Frontal cortex (tissue), 4 donors: ENCODE data around the gene RNU11. TPM values are rescaled to one million over a fixed set of nuclear protein-coding genes. Genes with fewer than 3 reads are reported as not detected.
"Not testable (repeated sequence)": the region's sequence is repeated elsewhere in the genome, so short reads cannot be mapped to it uniquely, and the experiment has no call there.

Experiments used
- DNase-seq, 2 donors: peaks; one replicate each; pipeline ENCODE4 v3.0.0; 2012; ENCODE audit warnings: low spot score in 2 of 2
- FAIRE-seq: peaks from 2 replicates; lab custom pipeline; 2012; peaks lifted over from hg19 to GRCh38; lab: Jason Lieb, UNC
- total RNA-seq: library from RNA; depleted of rRNA; stranded (reverse); fragments of >200 nt; gene quantifications from one replicate; pipeline ENCODE4 v1.2.3, GENCODE V29; 2014
- donor health status: control.
- donor health status: control.
- donor health status: control.

RNU11 gene
- not detected for total RNA-seq

GRCh38 chr1:28648474-28649198 is at the start of gene RNU11:
Gene RNU11 (plus strand): TSS chr1:28648600.
- DNase-seq (peak; percentile 60 to 75), FAIRE-seq (no peak)

DNA sequence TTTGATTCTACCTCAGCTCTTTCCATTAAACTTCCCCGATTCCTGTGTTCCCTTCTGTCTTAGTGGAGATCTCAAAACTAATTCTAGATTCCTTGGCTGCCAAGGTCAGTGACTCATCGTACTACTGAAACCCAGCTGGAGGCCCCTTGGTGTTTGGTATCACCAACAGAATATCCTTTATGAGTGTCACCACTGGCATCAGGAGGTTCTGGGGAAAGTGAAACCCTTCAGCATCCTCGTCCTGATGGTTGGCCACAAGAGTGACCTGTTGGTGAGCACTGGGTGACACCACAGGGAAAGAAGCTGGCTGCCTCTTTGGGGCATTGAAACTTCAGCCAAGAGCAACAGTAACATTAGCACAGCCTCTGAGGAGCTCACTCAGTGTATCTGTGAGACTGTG is 46.7 kb upstream of the RNU11 start:
- FAIRE-seq: no peak
- no peak for DNase-seq

GRCh38 chr1:28602536-28603439 is 45.6 kb upstream of the RNU11 start:
- FAIRE-seq (peak; percentile 75), DNase-seq (peak; percentile 58 to 76)

DNA sequence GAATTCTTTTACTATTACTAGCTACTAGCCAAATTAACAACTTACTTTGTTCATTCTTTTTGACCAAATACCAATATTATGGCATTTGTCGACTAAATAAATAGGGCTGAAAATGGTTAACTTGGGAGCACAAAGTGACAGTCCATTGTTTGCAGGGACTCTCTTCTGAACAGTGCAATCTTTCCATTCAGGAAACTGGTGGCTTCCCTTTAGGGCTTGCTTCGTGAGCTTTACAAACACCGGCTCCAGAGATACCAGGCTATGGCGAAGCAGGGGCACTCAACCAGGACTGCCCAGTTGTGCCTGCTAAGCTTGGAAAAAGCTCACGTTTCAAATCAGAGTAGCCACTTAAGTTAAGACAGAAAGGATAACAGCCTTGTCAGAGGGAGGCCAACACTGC is 44.0 kb upstream of the RNU11 start:
- FAIRE-seq (no peak), DNase-seq (no peak)

- FAIRE-seq: no peak
- no peak for DNase-seq
Observed at GRCh38 chr1:28604962-28605361, 43.4 kb upstream of the RNU11 start.

DNA sequence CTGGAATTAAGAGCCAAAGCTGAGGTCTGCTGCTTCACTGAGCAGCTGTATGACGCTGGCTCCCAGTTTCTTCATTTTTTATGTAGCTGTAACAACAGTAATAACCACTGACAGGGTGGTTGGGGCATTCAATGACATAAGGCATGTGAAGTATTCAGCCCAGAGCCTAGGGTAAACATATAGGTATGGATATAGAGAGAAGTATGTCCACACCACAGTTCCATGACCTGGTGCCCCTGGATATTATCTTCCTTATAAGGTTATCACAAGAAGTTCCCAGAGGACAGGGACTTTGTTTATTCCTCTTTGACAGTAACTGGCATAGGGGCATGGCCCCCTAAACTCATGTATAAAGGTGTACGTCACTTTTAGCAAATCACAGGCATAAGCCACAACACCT is 41.6 kb upstream of the RNU11 start:
- DNase-seq (no peak), FAIRE-seq (no peak)

DNA sequence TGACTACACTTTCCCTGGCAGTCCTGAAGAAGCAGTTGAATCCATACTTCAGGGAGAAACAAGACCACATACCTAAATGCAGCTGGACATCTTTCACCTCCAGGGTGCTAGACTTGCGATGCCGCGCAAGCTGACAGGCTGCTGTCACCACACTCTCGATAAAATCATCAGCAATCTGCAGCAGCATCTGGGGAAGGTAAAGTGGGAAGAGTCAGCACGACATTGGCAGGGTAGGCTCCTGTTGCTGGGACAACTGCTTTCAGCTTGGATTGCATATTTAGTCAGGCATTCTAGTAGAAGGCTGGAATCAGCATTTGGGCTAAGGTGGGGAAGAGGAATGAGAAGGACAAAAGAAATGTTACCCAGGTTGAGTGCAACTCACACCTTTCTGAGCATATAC is 35.2 kb upstream of the RNU11 start:
- DNase-seq: no peak
- FAIRE-seq: no peak

DNA sequence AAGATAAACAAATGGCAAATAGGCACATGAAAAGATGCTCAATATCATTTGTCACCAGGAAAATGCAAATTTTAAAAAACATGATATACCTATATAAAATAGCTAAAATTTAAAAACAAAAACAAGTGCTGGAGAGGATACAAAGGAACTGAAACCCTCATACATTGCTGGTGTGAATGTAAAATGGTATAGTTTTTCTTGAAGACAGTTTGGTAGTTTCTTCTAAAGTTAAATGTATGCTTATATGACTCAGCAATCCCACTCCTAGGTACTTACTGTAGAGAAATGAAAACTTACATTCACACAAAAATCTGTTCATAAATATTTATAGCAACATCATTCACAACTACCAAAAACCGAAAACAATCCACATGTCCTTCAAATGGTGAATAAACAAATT is 16.7 kb upstream of the RNU11 start:
- DNase-seq (no peak), FAIRE-seq (no peak)

DNA sequence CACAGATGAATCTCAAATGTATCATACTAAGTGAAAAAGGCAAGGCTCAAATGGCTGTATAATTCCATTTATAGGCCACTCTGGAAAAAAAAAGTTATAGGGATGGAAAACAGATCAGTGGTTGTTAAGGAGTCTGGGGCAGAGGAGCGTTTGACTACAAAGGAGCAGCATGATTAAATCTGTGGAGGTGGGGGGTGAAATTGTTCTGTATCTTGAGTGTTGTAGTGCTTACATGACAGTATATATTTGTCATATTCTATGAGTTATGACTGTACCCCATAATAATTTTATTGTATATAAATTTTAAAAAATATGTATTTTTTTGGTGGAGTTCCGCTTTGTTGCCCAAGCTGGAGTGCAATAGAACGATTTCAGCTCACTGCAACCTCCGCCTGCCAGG is 15.8 kb upstream of the RNU11 start:
- no peak for FAIRE-seq
- no peak for DNase-seq

GRCh38 chr1:28640766-28641165 is 7.6 kb upstream of the RNU11 start:
- FAIRE-seq (no peak), DNase-seq (no peak)

DNA sequence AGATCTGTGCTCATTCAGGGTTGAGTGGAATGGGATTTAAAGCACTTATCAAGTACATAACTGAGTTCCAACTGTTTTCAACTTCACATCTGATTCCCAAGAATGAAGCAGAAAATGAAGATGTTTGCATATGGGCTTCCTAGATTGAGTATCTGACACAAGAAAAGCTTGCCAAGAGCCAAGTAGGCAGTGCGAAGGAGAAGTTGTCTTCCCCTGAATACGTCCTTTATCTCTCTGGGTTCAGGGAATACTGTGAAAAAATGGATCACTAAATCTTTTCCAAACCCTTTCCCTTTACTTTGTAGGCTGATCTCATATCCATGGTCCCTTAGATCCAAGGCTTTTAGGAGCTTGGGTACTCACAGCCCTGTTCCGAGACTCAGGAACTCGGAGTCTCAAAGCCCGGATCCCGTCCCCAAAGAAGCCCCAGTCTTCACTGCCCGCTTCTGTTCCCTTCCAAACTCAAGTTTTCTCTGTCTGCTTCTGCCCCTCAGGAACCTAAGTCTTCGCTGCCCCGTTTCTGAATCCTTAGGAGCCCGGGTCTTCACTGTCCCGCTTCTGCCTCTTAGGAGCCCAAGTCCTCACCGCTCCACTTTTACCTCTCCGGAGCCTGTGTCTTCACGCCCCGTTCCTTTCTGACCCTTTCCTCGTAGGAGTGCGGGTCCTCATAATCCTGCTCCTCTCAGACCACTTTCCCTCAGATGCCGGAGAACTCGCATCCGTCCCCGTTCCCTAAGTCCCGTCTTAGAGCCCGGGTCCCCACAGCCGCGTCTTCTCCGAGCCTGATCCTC is 6.1 kb upstream of the RNU11 start:
- FAIRE-seq (no peak), DNase-seq (no peak)

DNA sequence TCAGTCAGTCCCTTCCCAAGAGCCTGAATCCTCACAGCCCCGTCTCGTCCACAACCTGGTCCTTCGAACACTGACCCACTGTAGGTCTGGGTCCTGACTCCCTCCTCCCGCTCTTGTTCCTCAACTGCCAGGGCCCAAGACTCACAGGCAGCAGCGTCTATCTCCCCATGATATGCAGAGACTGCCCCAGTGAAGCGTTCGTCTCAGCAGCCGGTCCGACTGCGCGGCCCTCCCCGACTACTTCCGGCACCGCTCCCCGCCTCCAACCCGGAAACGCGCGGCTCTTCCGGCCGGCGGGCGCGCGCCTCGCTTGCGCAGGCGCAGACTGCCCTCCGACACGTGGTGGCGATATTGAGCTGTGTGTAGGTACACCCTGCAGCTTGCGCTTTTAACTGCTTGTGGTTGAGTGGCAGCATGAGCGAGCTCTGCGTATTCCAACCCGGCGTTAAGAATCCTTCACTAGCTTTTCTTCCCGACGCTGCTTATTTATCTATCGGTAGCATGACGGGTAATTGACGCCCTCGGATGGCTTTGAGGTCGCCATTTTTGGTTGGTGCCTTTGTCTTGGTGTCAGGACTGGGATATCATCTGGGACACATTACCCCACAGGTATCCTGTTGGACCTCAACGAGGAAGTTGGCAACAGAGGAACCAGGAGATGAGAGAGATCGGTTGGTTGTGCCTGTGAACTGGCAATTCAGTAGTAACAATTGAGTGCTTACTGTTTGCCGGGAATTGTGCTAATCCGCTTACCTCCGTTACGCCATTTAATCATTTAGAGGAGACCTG is 5.4 kb upstream of the RNU11 start, which contains the start of gene TAF12:
Gene TAF12, minus strand, starts transcription at position 221 of the 789 bp plus-strand sequence. CDS start 20,986 bp downstream, outside the sequence.
- DNase-seq (peak; percentile 82 to 88), FAIRE-seq (no peak)

DNA sequence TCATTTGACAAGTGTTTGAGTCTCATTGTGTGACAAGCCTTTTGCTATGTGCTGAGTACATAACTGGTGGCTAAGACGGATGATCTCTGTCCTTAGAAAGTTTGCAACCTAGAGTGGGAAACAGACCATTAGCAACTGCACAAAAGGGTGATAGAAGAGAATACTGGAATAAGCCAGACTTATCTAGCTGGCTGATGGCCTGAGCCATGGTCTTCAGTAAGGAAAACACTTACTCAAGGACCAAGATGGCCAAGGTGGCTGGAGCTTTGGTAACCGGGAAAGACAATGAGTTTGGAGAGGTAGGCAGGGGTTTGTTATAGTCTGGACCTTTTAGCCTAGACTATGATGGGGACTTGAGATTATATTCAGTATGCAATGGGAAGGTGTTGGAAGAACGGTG is 3.9 kb upstream of the RNU11 start:
- FAIRE-seq: no peak

DNA sequence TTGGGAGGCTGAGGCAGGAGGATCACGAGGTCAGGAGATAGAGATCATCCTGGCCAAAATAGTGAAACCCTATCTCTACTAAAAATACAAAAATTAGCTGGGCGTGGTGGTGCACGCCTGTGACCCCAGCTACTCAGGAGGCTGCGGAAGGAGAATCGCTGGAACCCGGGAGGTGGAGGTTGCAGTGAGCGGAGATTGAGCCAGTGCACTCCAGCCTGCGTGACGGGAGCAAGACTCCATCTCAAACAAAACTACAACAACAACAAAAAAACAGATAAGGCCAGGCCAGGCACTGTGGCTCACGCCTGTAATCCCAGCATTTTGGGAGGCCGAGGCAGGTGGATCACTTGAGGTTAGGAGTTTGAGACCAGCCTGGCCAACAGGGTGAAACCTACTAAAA is 3.0 kb upstream of the RNU11 start:
- not testable (repeated sequence) for DNase-seq, FAIRE-seq

More for the DNA sequence above, 3.9 kb upstream of the RNU11 start:
- DNase-seq: no peak

- DNase-seq (no peak), FAIRE-seq (no peak)
Observed at GRCh38 chr1:28646040-28646439, 2.4 kb upstream of the RNU11 start.

- FAIRE-seq (no peak), DNase-seq (peak; percentile 68 to 80)
Observed at GRCh38 chr1:28648008-28648473, 359 bp upstream of the RNU11 start.

DNA sequence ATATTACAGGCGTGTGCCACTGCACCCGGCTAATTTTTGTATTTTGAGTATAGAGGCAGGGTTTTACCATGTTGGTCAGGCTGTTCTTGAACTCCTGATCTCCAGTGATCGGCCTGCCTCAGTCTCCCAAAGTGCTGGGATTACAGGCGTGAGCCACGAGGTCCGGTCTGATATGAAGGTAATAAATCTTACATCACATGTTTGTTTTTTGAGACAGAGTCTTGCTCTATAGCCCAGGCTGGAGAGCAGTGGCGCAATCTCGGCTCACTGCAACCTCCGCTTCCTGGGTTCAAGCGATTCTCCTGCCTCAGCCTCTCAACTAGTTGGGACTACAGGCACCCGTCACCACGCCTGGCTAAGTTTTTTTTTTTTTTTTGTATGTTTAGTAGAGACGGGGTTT is 4.7 kb downstream of the RNU11 start:
- FAIRE-seq, DNase-seq: not testable (repeated sequence)

DNA sequence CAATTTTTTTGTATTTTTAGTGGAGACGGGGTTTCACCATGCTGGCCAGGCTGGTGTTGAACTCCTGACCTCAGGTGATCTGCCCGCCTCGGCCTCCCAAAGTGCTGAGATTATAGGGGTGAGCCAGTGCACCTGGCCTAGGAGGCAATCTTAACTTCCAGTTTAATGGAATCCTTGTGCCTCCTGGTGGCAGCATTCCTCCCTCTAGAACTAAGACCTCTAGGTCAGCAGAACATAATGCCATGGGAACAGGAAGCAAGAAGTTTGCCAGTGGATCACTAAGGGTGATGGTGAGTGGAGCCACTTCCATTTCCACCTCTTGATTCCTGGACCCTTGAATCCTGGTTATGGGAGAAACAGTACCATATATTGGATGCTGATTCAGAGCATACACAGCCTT is 5.5 kb downstream of the RNU11 start:
- not testable (repeated sequence) for FAIRE-seq

More for the DNA sequence above, 5.5 kb downstream of the RNU11 start:
- not testable (repeated sequence) for DNase-seq
